ENCODE results near the gene NLGN2. TPM values are rescaled to one million over a fixed set of nuclear protein-coding genes. Genes with fewer than 3 reads are reported as not detected.

NLGN2 gene
- total RNA-seq, 1 experiment from 2014 or later, result 70.2 TPM

DNA sequence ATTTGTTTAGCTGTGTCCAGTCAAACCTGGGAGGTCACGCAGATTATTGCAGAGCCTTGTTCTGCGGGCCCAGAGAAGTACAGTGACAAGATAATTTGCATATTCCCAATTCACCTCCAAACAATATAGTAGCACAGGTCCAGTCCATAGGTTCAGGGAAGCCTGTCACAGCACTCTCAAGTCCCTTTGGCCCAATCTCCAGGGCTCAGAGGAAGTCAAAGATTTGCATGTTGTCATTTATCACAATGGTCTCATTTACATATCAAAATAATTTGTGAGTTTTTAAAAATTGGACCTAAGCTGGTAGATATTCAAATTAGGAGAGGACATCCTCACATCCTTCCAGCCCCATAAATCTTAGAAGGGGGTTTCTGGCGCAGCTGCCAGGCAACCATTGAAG, 59.9 kb downstream of the NLGN2 start:
- H3K4me1 Mint-ChIP-seq, result no peaks in the 10 kb centered on the region; a peak in 1 of 4 replicates
- H2AFZ ChIP-seq (ENCODE audit: low read length), result no peak overlapping the region
- no peak overlapping the region for H3T11ph ChIP-seq (ENCODE audit: low read length)
- H2BK20ac ChIP-seq (ENCODE audit: low read depth, low read length, poor library complexity, severe bottlenecking), result no peak overlapping the region
- H2BK12ac ChIP-seq (ENCODE audit: insufficient read length, low read depth, low read length), result no peak overlapping the region
- no peak overlapping the region for H3K14ac ChIP-seq (ENCODE audit: insufficient read depth, low read length)
- no peak overlapping the region for H4K5ac ChIP-seq (ENCODE audit: insufficient read length, low read depth, low read length)
- no peak overlapping the region for H2BK15ac ChIP-seq (ENCODE audit: low read depth, low read length)
- H3K4ac ChIP-seq (ENCODE audit: low read depth, low read length), result no peak overlapping the region
- no peak overlapping the region for H3K4me3 Mint-ChIP-seq
- H3K79me1 ChIP-seq (ENCODE audit: insufficient read depth, low read depth, low read length, poor library complexity, severe bottlenecking), result no peaks in the 10 kb centered on the region
- no peak for DNase-seq
- H4K20me1 ChIP-seq (ENCODE audit: control insufficient read depth, insufficient read depth, insufficient read length), result peaks cover 2% of the 10 kb centered on the region
- no peak overlapping the region for H2AK5ac ChIP-seq (ENCODE audit: insufficient read length, low read length)
- TF ChIP-seq, protein P1, sequence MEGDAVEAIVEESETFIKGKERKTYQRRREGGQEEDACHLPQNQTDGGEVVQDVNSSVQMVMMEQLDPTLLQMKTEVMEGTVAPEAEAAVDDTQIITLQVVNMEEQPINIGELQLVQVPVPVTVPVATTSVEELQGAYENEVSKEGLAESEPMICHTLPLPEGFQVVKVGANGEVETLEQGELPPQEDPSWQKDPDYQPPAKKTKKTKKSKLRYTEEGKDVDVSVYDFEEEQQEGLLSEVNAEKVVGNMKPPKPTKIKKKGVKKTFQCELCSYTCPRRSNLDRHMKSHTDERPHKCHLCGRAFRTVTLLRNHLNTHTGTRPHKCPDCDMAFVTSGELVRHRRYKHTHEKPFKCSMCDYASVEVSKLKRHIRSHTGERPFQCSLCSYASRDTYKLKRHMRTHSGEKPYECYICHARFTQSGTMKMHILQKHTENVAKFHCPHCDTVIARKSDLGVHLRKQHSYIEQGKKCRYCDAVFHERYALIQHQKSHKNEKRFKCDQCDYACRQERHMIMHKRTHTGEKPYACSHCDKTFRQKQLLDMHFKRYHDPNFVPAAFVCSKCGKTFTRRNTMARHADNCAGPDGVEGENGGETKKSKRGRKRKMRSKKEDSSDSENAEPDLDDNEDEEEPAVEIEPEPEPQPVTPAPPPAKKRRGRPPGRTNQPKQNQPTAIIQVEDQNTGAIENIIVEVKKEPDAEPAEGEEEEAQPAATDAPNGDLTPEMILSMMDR (conservative IDR thresholded peaks at IDR 0.05), result no peak
- H3K27ac Mint-ChIP-seq, result peak overlapping the region in 1 of 3 experiments; percentile 75; a peak in 3 of 7 replicates
- H3K4me2 ChIP-seq (ENCODE audit: insufficient read depth, insufficient read length, low read length), result no peak overlapping the region
- H4K8ac ChIP-seq (replicated peaks; ENCODE audit: insufficient read length, low read depth, low read length), result no peak overlapping the region
- no peak overlapping the region for H3K23ac ChIP-seq (ENCODE audit: insufficient read length, low read depth, low read length)
- H3K36me3 Mint-ChIP-seq (ENCODE audit: insufficient read depth in 1 of 3, low read depth in 3 of 3), result peaks cover 2 to 18% (median 17%) of the 10 kb centered on the region in 3 experiments; a peak in 5 of 7 replicates
- WGBS (ENCODE audit: extremely low coverage, insufficient read length, low lambda C conversion rate), result no CpG with 5 or more reads among the region's 3 CpGs
- H4K91ac ChIP-seq (ENCODE audit: insufficient read length, low read depth, low read length), result no peak overlapping the region
- H3K9me3 ChIP-seq (ENCODE audit: control insufficient read depth, low read depth, low read length), result no peaks in the 10 kb centered on the region
- no peaks in the 10 kb centered on the region for H3K27me3 ChIP-seq (ENCODE audit: insufficient read depth, low read length)
- H3K18ac ChIP-seq (ENCODE audit: insufficient read length, low read depth, low read length), result no peak overlapping the region
- no peak overlapping the region for H3K56ac ChIP-seq (ENCODE audit: insufficient read length, low read depth, low read length)
- H3K4me1 ChIP-seq (ENCODE audit: insufficient read depth, low read length), result no peaks in the 10 kb centered on the region; the same call in 1 of the 2 replicates
- no peaks in the 10 kb centered on the region for H3K79me2 ChIP-seq (ENCODE audit: insufficient read depth, low read length)
- H3K9ac ChIP-seq (ENCODE audit: extremely low read depth, insufficient read length, low read length), result no peak overlapping the region
- no peaks in the 10 kb centered on the region for H3K23me2 ChIP-seq (ENCODE audit: insufficient read length, low read depth, low read length, poor library complexity, severe bottlenecking)
- no peak overlapping the region for H2BK120ac ChIP-seq (ENCODE audit: low read depth, low read length, poor library complexity, severe bottlenecking)
- no peak overlapping the region for H3K27ac ChIP-seq (ENCODE audit: insufficient read length, low read depth, low read length)
- no peak overlapping the region for H2BK5ac ChIP-seq (ENCODE audit: insufficient read length, low read length)
- H3K9me3 Mint-ChIP-seq, result no peaks in the 10 kb centered on the region
- H3K27me3 Mint-ChIP-seq (ENCODE audit: low read depth), result no peaks in the 10 kb centered on the region
